Measurements from ENCODE around the gene ADPRH. TPM values are rescaled to one million over a fixed set of nuclear protein-coding genes. Genes with fewer than 3 reads are reported as not detected.
A peak's percentile ranks its signal among the peaks of the same experiment; 100 is the strongest.

ADPRH gene
- total RNA-seq, 1 donor from 2014 or later: 5.1 TPM

- peaks cover 49% of the 10 kb centered on the region for H3K4me1 Mint-ChIP-seq (ENCODE audit: unreplicated experiment)
Observed at GRCh38 chr3:119597548-119598288, 18.4 kb downstream of the ADPRH start, which contains the start of gene PLA1A. Gene PLA1A (plus strand): TSS chr3:119597885. CDS start chr3:119597914, 29 bp downstream.

DNA sequence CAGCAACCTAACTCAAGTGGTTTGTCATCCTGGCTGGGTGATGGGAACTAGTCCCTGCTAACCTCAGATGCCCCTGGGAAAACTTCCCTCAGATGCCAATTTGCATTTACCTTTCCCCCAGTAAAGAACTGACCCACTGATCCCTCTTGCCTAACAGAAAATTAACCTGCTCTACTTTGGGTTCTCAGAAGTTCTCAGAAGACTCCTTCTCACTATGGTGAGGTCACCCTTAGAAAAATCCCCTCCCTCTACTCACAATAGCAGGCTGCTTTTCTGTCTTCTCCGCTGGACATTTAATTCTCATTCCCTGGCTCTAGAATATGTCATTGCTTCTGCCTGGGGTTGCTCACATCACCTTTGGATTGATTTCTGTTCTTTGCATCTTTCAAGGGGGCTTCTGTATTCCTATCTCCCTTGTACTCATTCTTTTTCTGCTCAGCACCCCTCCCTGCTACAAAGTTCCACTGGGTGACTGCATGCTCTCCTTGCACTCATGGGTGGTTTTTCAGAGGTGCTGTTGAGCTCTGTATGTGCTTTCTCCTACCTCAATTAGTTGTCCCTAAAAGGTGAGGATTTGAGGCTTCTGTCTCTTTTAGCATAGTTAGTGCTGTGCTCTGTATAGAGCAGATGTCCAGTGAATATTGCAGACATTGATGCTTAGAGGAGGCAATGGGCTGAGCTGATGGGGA lies 19.3 kb downstream of the ADPRH start:
- Mint-ChIP-seq H3K27ac (ENCODE audit: unreplicated experiment) (peak overlapping the region; percentile 82), H3K27me3 (ENCODE audit: unreplicated experiment) (peaks cover 4% of the 10 kb centered on the region), H3K4me3 (ENCODE audit: unreplicated experiment) (no peak overlapping the region), H3K4me1 (ENCODE audit: unreplicated experiment) (peaks cover 54% of the 10 kb centered on the region), H3K36me3 (ENCODE audit: low read depth, unreplicated experiment) (no peaks in the 10 kb centered on the region), H3K9me3 (ENCODE audit: unreplicated experiment) (no peaks in the 10 kb centered on the region)
- TF ChIP-seq CTCF (IDR thresholded peaks at IDR 0.05; ENCODE audit: unreplicated experiment): no peak
- no peak for DNase-seq (ENCODE audit: low spot score)

More at GRCh38 chr3:119597548-119598288, 18.4 kb downstream of the ADPRH start, which contains the start of gene PLA1A:
- no peak for DNase-seq (ENCODE audit: low spot score)
- H3K27me3 Mint-ChIP-seq (ENCODE audit: unreplicated experiment): peaks cover 4% of the 10 kb centered on the region
- no peak within 1 kb of the TSS for H3K27ac Mint-ChIP-seq (ENCODE audit: unreplicated experiment)
- H3K4me3 Mint-ChIP-seq (ENCODE audit: unreplicated experiment): no peak within 1 kb of the TSS
- no peaks in the 10 kb centered on the region for H3K9me3 Mint-ChIP-seq (ENCODE audit: unreplicated experiment)
- H3K36me3 Mint-ChIP-seq (ENCODE audit: low read depth, unreplicated experiment): no peaks in the 10 kb centered on the region
- no peak for TF ChIP-seq CTCF (IDR thresholded peaks at IDR 0.05; ENCODE audit: unreplicated experiment)

GRCh38 chr3:119599558-119600174 lies 20.4 kb downstream of the ADPRH start:
- Mint-ChIP-seq H3K27me3 (ENCODE audit: unreplicated experiment) (peaks cover 6% of the 10 kb centered on the region), H3K4me1 (ENCODE audit: unreplicated experiment) (peaks cover 54% of the 10 kb centered on the region), H3K27ac (ENCODE audit: unreplicated experiment) (peak overlapping the region; percentile 82), H3K36me3 (ENCODE audit: low read depth, unreplicated experiment) (no peaks in the 10 kb centered on the region), H3K4me3 (ENCODE audit: unreplicated experiment) (peak overlapping the region; percentile 42), H3K9me3 (ENCODE audit: unreplicated experiment) (no peaks in the 10 kb centered on the region)
- DNase-seq (ENCODE audit: low spot score): peak; percentile 8
- no peak for TF ChIP-seq CTCF (IDR thresholded peaks at IDR 0.05; ENCODE audit: unreplicated experiment)

DNA sequence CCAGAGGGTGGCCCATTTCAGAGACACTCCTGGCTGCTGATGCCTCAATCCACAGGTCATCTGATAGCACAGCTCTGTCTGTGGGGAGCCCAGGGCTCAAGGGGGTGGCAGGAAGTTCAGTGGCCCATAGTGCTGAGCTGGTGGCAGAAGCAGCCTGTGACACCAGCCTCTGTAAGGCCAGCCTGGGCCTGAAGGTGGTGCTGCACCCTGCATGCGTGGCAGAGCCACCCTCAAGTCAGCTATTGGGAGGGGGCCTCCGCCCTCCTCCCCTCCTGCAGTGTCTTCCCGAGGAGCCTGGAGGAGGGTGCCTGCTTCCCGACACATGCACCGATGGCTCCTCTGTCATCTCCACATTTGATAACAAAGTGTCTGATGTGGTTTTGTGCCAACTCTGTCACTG lies 21.4 kb downstream of the ADPRH start:
- Mint-ChIP-seq H3K27ac (ENCODE audit: unreplicated experiment) (peak overlapping the region; percentile 82), H3K9me3 (ENCODE audit: unreplicated experiment) (no peaks in the 10 kb centered on the region), H3K36me3 (ENCODE audit: low read depth, unreplicated experiment) (no peaks in the 10 kb centered on the region), H3K27me3 (ENCODE audit: unreplicated experiment) (peaks cover 6% of the 10 kb centered on the region), H3K4me3 (ENCODE audit: unreplicated experiment) (no peak overlapping the region), H3K4me1 (ENCODE audit: unreplicated experiment) (peaks cover 54% of the 10 kb centered on the region)
- DNase-seq (ENCODE audit: low spot score): peak; percentile 7
- peak; percentile 32 for TF ChIP-seq CTCF (IDR thresholded peaks at IDR 0.05; ENCODE audit: unreplicated experiment)

Data from endothelial cell (in vitro differentiated cells).